Measurements from ENCODE around the gene DTX3.

DTX3 gene

GRCh38 chr12:57602544-57602943, 2.1 kb upstream of the DTX3 start:
- H3K9me3 ChIP-seq = no peaks in the 10 kb centered on the region
- H3K36me3 ChIP-seq = peaks cover 14 to 64% (median 35%) of the 10 kb centered on the region in 3 donors
- TF ChIP-seq CTCF (IDR thresholded peaks at IDR 0.05) = no peak
- H3K27ac ChIP-seq = peak overlapping the region in 1 of 2 donors; percentile 99
- H3K4me1 ChIP-seq = peaks cover 0 to 29% (median 19%) of the 10 kb centered on the region in 4 donors
- no peaks in the 10 kb centered on the region for H3K27me3 ChIP-seq
- H3K4me3 ChIP-seq = no peak overlapping the region
- intact Hi-C loops (cut with DNase I; ENCODE audit: low total_unique reads) = no loop called here
- DNase-seq = no peak

- peak overlapping the region in 1 of 2 donors; percentile 89 for H3K4me3 ChIP-seq
- peaks cover 0 to 29% (median 19%) of the 10 kb centered on the region in 4 donors for H3K4me1 ChIP-seq
- no peak for DNase-seq
- H3K27me3 ChIP-seq = no peaks in the 10 kb centered on the region
- no peak for TF ChIP-seq CTCF (IDR thresholded peaks at IDR 0.05)
- H3K27ac ChIP-seq = peak overlapping the region; percentile 99 to 100
- H3K9me3 ChIP-seq = no peaks in the 10 kb centered on the region
- H3K36me3 ChIP-seq = peaks cover 14 to 64% (median 35%) of the 10 kb centered on the region in 3 donors
- intact Hi-C loops (cut with DNase I; ENCODE audit: low total_unique reads) = no loop called here
Measured at GRCh38 chr12:57603324-57603723, 1.3 kb upstream of the DTX3 start.

- Histone ChIP-seq H3K9me3 (no peaks in the 10 kb centered on the region), H3K4me1 (peaks cover 0 to 32% (median 20%) of the 10 kb centered on the region in 4 donors), H3K4me3 (peak overlapping the region; percentile 83 to 89), H3K36me3 (peaks cover 14 to 64% (median 33%) of the 10 kb centered on the region in 3 donors), H3K27me3 (no peaks in the 10 kb centered on the region), H3K27ac (peak overlapping the region; percentile 99 to 100)
- intact Hi-C loops (cut with DNase I; ENCODE audit: low total_unique reads) = no loop called here
- peak; percentile 72 to 93 for DNase-seq
- no peak for TF ChIP-seq CTCF (IDR thresholded peaks at IDR 0.05)
Measured at GRCh38 chr12:57603815-57604453, 690 bp upstream of the DTX3 start.

- peak; percentile 65 to 89 for DNase-seq
- H3K4me1 ChIP-seq = peaks cover 0 to 45% (median 33%) of the 10 kb centered on the region in 4 donors
- intact Hi-C loops (cut with DNase I; ENCODE audit: low total_unique reads) = no loop called here
- H3K4me3 ChIP-seq = peak overlapping the region; percentile 83 to 89
- H3K9me3 ChIP-seq = no peaks in the 10 kb centered on the region
- H3K27ac ChIP-seq = peak overlapping the region; percentile 99 to 100
- TF ChIP-seq CTCF (IDR thresholded peaks at IDR 0.05) = no peak
- H3K27me3 ChIP-seq = no peaks in the 10 kb centered on the region
- peaks cover 8 to 51% (median 20%) of the 10 kb centered on the region in 3 donors for H3K36me3 ChIP-seq
Measured at GRCh38 chr12:57604992-57605810, 577 bp downstream of the DTX3 start.

- intact Hi-C loops (cut with DNase I; ENCODE audit: low total_unique reads) = no loop called here
- H3K4me1 ChIP-seq = peaks cover 0 to 48% (median 35%) of the 10 kb centered on the region in 4 donors
- no peaks in the 10 kb centered on the region for H3K27me3 ChIP-seq
- no peak for TF ChIP-seq CTCF (IDR thresholded peaks at IDR 0.05)
- H3K27ac ChIP-seq = peak overlapping the region; percentile 99 to 100
- peak overlapping the region; percentile 83 to 89 for H3K4me3 ChIP-seq
- H3K9me3 ChIP-seq = no peaks in the 10 kb centered on the region
- DNase-seq = no peak
- H3K36me3 ChIP-seq = peaks cover 3 to 45% (median 13%) of the 10 kb centered on the region in 3 donors
Measured at GRCh38 chr12:57605811-57606311, 1.2 kb downstream of the DTX3 start.

Data from tibial artery (tissue), 4 donors.